ENCODE results near the gene PTPRT. TPM values are rescaled to one million over a fixed set of nuclear protein-coding genes. Genes with fewer than 3 reads are reported as not detected.

Gene PTPRT
- total and polyA plus RNA-seq, 2 of the 13 experiments (the other 11 are each of a cell fraction or from before 2014, with no cell fraction given): under 0.01 to 0.09 TPM

DNA sequence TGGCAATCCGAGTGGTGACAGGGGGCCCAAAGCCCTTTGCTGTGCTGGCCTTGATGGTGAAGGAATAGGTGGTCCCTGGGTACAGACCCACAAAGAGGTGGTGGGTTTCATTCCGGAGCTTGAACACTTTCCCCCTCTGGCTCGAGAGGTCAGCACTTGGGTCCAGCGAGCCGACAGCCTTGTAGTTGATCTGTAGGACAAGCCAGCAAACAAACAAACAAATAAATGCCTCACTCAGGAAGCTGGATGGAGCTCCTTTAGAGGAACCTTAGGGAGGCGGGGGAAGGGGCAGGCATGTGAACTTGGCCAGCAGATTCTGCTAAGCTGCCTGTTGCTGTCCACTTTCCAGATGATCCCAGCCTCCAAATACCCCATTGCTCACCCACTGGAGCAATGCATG lies 837.6 kb downstream of the PTPRT start:
- DNase-seq (ENCODE audit: low spot score) (no peak), FAIRE-seq (no peak), ATAC-seq (no peak)
- WGBS (ENCODE audit: low lambda C conversion rate): 4% methylated on average over 6 of the region's 6 CpGs
- Histone ChIP-seq H3K27ac (ENCODE audit: extremely low read length, insufficient read depth, low read length) (no peak overlapping the region), H3K4me3 (replicated peaks in 1 of 3; ENCODE audit: insufficient read depth in 1 of 3, low read depth in 2 of 3, low read length in 3 of 3) (no peak overlapping the region), H3K36me3 (replicated peaks in 1 of 2; ENCODE audit: control insufficient read depth in 1 of 2, insufficient read depth in 2 of 2, low read length in 2 of 2) (no peaks in the 10 kb centered on the region), H4K20me1 (ENCODE audit: insufficient read depth, low read length) (no peaks in the 10 kb centered on the region), H2AFZ (ENCODE audit: low read length) (no peak overlapping the region), H3K4me1 (ENCODE audit: insufficient read depth, low read length) (no peaks in the 10 kb centered on the region), H3K27me3 (ENCODE audit: control insufficient read depth in 1 of 2, insufficient read depth in 2 of 2, low read length in 2 of 2) (no peaks in the 10 kb centered on the region; a peak in 1 of 5 replicates), H3K9ac (ENCODE audit: insufficient read depth, low read depth, low read length) (no peak overlapping the region), H3K9me3 (ENCODE audit: low read length) (peaks cover 9% of the 10 kb centered on the region; the same call in 1 of the 2 replicates), H3K4me2 (ENCODE audit: low read depth, low read length) (no peak overlapping the region), H3K79me2 (ENCODE audit: insufficient read depth, low read length) (no peaks in the 10 kb centered on the region)
- TF ChIP-seq, protein P1, sequence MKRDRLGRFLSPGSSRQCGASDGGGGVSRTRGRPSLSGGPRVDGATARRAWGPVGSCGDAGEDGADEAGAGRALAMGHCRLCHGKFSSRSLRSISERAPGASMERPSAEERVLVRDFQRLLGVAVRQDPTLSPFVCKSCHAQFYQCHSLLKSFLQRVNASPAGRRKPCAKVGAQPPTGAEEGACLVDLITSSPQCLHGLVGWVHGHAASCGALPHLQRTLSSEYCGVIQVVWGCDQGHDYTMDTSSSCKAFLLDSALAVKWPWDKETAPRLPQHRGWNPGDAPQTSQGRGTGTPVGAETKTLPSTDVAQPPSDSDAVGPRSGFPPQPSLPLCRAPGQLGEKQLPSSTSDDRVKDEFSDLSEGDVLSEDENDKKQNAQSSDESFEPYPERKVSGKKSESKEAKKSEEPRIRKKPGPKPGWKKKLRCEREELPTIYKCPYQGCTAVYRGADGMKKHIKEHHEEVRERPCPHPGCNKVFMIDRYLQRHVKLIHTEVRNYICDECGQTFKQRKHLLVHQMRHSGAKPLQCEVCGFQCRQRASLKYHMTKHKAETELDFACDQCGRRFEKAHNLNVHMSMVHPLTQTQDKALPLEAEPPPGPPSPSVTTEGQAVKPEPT (CRISPR knock-in tag; IDR thresholded peaks at IDR 0.05; ENCODE audit: low read depth): no peak
- TF ChIP-seq TAF1 (CRISPR knock-in tag; IDR thresholded peaks at IDR 0.05) (no peak), JUND (CRISPR knock-in tag; IDR thresholded peaks at IDR 0.05) (no peak), ZNF713 (CRISPR knock-in tag; IDR thresholded peaks at IDR 0.05) (no peak), ZNF136 (CRISPR knock-in tag; IDR thresholded peaks at IDR 0.05; ENCODE audit: low read depth) (no peak), NR2C2 (CRISPR knock-in tag; IDR thresholded peaks at IDR 0.05; ENCODE audit: borderline replicate concordance) (no peak), ZNF589 (CRISPR knock-in tag; conservative IDR thresholded peaks at IDR 0.05) (no peak), REXO4 (CRISPR knock-in tag; IDR thresholded peaks at IDR 0.05; ENCODE audit: borderline replicate concordance) (no peak), ZNF7 (CRISPR knock-in tag; IDR thresholded peaks at IDR 0.05) (no peak), ZNF775 (CRISPR knock-in tag; IDR thresholded peaks at IDR 0.05; ENCODE audit: borderline replicate concordance) (no peak), NR2F1 (CRISPR knock-in tag; IDR thresholded peaks at IDR 0.05) (no peak), ZNF432 (CRISPR knock-in tag; IDR thresholded peaks at IDR 0.05; ENCODE audit: borderline replicate concordance) (no peak), ZNF207 (IDR thresholded peaks at IDR 0.05; ENCODE audit: borderline replicate concordance) (no peak)
- TF ChIP-seq, protein P2, sequence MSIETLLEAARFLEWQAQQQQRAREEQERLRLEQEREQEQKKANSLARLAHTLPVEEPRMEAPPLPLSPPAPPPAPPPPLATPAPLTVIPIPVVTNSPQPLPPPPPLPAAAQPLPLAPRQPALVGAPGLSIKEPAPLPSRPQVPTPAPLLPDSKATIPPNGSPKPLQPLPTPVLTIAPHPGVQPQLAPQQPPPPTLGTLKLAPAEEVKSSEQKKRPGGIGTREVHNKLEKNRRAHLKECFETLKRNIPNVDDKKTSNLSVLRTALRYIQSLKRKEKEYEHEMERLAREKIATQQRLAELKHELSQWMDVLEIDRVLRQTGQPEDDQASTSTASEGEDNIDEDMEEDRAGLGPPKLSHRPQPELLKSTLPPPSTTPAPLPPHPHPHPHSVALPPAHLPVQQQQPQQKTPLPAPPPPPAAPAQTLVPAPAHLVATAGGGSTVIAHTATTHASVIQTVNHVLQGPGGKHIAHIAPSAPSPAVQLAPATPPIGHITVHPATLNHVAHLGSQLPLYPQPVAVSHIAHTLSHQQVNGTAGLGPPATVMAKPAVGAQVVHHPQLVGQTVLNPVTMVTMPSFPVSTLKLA (IDR thresholded peaks at IDR 0.05): no peak
- ChIA-PET CTCF (ENCODE audit: low intra/inter-chr PET ratio, low total read pairs) (no interaction called here), POLR2A (no interaction called here)
- no TSS peak for BruUV-seq (replicated peaks)
- intact Hi-C loops (cut with micrococcal nuclease; ENCODE audit: unreplicated experiment) (no loop called here), in situ Hi-C loops (cut with HindIII; ENCODE audit: extremely low pct_ligation_motif_present, low pct_unique_long_range_greater_than_20kb) (no loop called here)
